SK-N-MC (cell line): ENCODE data around the gene NLRC5.

ENCODE experiments used
- EZH2 ChIP-seq: fragments of 200-600 bp; sonication (generic); IDR thresholded peaks from one replicate; pipeline ENCODE4 v1.6.1; 2017; ENCODE audit warnings: antibody characterized with exemption
- FOXP2 ChIP-seq: optimal IDR thresholded peaks from 2 replicates; pipeline ENCODE3; 2011; ENCODE audit warnings: mild to moderate bottlenecking, moderate library complexity; ENCODE audit not compliant: insufficient read depth; ENCODE audit errors: extremely low read length, control extremely low read depth
- POLR2AphosphoS5 ChIP-seq: IDR thresholded peaks from 2 replicates; pipeline ENCODE4 v1.6.1; 2012; ENCODE audit warnings: mild to moderate bottlenecking, low read depth, low read length, borderline replicate concordance

- TF ChIP-seq EZH2 (no peak), POLR2AphosphoS5 (no peak), FOXP2 (no peak)
These were observed 115.3 kb downstream of the NLRC5 start for GRCh38 chr16:57104706-57105105.
